ENCODE measurements around the gene UAP1L1.

UAP1L1 gene

DNA sequence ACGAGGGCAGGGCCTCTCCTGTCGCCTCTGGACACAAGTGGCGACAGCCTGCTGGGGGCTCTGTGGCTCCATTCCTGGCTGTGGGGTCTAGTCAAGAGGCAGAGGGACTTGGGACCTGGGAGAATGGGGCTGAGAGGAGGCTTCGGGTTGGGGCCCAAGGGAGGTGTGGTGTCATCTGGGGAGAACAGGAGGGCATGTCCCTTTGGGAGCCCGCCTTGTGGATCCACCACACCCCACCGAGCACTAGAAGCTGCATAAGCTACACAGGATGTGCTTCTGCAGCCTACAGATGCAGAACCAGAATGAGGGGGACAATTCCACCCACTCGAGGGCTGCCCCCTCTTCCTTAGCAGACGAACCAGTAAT, 5.6 kb downstream of the UAP1L1 start:
- H3K4me3 ChIP-seq (ENCODE audit: low read depth, low read length): no peak overlapping the region
- CTCF ChIA-PET: interaction anchor here (1.2 to 17.0 kb wide), 6 partner anchors 15 to 148 kb away, joined by 3 to 208 read pairs (median 6); partner anchors contain the start of genes ABCA2, NPDC1, SAPCD2 and SLC34A3
- POLR2A ChIA-PET: interaction anchor here (0.6 to 1.8 kb wide), 3 partner anchors 14 to 158 kb away, joined by 3 to 8 read pairs (median 3); partner anchors contain the start of gene TUBB4B
- DNase-seq (ENCODE audit: low read depth, low spot score): no peak
- TF ChIP-seq, protein P1, sequence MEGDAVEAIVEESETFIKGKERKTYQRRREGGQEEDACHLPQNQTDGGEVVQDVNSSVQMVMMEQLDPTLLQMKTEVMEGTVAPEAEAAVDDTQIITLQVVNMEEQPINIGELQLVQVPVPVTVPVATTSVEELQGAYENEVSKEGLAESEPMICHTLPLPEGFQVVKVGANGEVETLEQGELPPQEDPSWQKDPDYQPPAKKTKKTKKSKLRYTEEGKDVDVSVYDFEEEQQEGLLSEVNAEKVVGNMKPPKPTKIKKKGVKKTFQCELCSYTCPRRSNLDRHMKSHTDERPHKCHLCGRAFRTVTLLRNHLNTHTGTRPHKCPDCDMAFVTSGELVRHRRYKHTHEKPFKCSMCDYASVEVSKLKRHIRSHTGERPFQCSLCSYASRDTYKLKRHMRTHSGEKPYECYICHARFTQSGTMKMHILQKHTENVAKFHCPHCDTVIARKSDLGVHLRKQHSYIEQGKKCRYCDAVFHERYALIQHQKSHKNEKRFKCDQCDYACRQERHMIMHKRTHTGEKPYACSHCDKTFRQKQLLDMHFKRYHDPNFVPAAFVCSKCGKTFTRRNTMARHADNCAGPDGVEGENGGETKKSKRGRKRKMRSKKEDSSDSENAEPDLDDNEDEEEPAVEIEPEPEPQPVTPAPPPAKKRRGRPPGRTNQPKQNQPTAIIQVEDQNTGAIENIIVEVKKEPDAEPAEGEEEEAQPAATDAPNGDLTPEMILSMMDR (IDR thresholded peaks at IDR 0.05; ENCODE audit: insufficient read depth, low read length, missing control alignments): no peak

GRCh38 chr9:137083394-137084004, 6.2 kb downstream of the UAP1L1 start:
- TF ChIP-seq, protein P1 (IDR thresholded peaks at IDR 0.05; ENCODE audit: insufficient read depth, low read length, missing control alignments): no peak
- H3K4me3 ChIP-seq (ENCODE audit: low read depth, low read length): peak overlapping the region; percentile 6; the same call in 1 of the 2 replicates
- CTCF ChIA-PET: interaction anchor here (1.2 to 17.0 kb wide), 8 partner anchors 16 to 295 kb away, joined by 3 to 208 read pairs (median 3); partner anchors contain the start of genes ABCA2, NPDC1, SAPCD2 and SLC34A3
- DNase-seq (ENCODE audit: low read depth, low spot score): peak; percentile 75
- POLR2A ChIA-PET: interaction anchor here (0.6 to 1.8 kb wide), 4 partner anchors 14 to 157 kb away, joined by 3 to 8 read pairs (median 4); partner anchors contain the start of gene TUBB4B

- no peak overlapping the region for H3K4me3 ChIP-seq (ENCODE audit: low read depth, low read length)
- TF ChIP-seq, protein P1 (IDR thresholded peaks at IDR 0.05; ENCODE audit: insufficient read depth, low read length, missing control alignments): no peak
- ChIA-PET CTCF (interaction anchor here (1.0 to 17.0 kb wide), 6 partner anchors 17 to 296 kb away, joined by 3 to 208 read pairs (median 8); partner anchors contain the start of genes ABCA2, NPDC1 and SAPCD2), POLR2A (interaction anchor here (1.3 to 1.8 kb wide), 2 partner anchors 29 to 156 kb away, joined by 4 to 8 read pairs; partner anchors contain the start of gene TUBB4B)
- no peak for DNase-seq (ENCODE audit: low read depth, low spot score)
These were observed 7.2 kb downstream of the UAP1L1 start for GRCh38 chr9:137084526-137084925.

DNA sequence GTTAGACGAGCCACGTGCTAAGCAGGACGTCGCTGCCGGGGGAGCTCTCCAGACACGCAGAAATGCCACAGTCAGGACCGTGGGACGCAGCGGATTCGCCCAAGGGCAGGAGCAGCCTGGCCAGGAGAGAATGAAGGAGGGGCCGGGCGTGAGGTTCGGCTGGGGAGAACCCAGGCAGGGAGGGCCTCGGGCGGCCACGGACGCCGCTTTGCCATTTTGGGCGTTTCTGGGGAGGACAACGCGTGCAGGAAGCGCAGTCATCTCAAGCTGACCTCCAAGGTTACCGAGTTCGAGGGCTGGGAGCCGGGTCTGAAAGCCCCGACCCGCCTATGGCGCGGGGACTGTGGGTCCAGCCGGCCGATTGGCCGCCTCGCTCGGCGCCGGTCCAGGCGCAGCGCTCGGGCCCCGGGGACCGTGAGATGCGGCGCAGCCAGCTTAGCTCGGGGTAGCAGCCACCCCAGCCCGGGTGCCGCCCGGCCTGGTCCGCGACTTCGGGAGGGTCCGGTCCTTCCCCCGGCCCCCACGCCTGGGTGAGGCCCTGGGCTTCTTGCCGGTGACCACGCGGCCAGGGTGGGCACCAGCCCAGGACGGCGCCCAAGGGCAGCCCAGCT, 8.7 kb downstream of the UAP1L1 start:
- POLR2A ChIA-PET: interaction anchor here (0.6 to 2.6 kb wide), 8 partner anchors 9 to 358 kb away, joined by 3 to 17 read pairs (median 4); partner anchors contain the start of genes SAPCD2, TUBB4B and UAP1L1
- CTCF ChIA-PET: interaction anchor here (0.9 to 17.0 kb wide), 8 partner anchors 10 to 150 kb away, joined by 3 to 208 read pairs (median 5); partner anchors contain the start of genes NPDC1 and SAPCD2
- DNase-seq (ENCODE audit: low read depth, low spot score): no peak
- TF ChIP-seq, protein P1 (IDR thresholded peaks at IDR 0.05; ENCODE audit: insufficient read depth, low read length, missing control alignments): no peak
- peak overlapping the region; percentile 78 for H3K4me3 ChIP-seq (ENCODE audit: low read depth, low read length)

DNA sequence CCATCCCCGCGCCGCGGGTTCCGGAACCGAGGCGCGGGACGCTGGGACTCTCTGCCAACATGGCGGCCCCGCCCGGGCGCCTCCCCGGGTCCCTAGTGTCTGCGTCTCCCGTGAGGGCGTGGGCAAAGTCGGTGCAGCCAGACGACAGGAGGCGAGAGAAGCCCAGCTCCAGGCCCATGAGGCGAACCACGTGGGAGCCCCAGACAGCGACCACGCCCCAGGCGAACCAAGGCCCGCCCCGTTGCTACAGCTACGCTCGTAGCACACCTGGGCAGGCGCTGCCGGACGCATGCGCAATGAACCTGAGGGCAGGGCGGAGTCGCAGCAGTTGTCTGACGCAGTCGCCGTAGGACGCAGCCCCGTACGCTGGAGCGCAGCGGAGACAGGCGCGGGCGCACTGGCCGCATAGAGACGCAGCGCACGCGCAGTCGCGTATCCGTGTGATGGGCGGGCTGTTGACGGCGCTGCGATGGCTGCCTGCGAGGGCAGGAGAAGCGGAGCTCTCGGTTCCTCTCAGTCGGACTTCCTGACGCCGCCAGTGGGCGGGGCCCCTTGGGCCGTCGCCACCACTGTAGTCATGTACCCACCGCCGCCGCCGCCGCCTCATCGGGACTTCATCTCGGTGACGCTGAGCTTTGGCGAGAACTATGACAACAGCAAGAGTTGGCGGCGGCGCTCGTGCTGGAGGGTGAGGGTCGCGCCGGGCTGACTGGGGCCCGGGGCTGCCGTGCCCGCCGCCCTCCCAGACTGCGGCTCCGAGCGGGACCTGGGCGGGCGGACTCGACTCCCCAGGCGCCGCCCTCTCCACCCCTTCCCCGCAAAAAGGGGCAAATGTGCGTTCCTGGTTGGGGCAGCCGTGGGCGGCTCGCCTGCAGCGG, 9.5 kb downstream of the UAP1L1 start, which contains the start of gene MAN1B1:
Gene MAN1B1 (plus strand): TSS at position 455 of the 878 bp plus-strand sequence. CDS start 15 bp downstream, at position 470.
- peak; percentile 85 for DNase-seq (ENCODE audit: low read depth, low spot score)
- ChIA-PET POLR2A (interaction anchor here (0.6 to 2.6 kb wide), 10 partner anchors 10 to 359 kb away, joined by 3 to 17 read pairs (median 3); partner anchors contain the start of genes SAPCD2, TUBB4B and UAP1L1), CTCF (interaction anchor here (0.6 to 17.0 kb wide), 10 partner anchors 9 to 360 kb away, joined by 3 to 208 read pairs (median 4); partner anchors contain the start of genes NPDC1, SAPCD2 and UAP1L1)
- H3K4me3 ChIP-seq (ENCODE audit: low read depth, low read length): peak within 1 kb of the TSS; percentile 78
- TF ChIP-seq, protein P1 (IDR thresholded peaks at IDR 0.05; ENCODE audit: insufficient read depth, low read length, missing control alignments): no peak

Measured in AG04449 (cell line).